Measurements from ENCODE around the gene PIGS.

Gene PIGS

GRCh38 chr17:28532050-28532960 lies 39.0 kb downstream of the PIGS start:
- no peak for DNase-seq (ENCODE audit: extremely low spot score)
- TF ChIP-seq CTBP1 (IDR thresholded peaks at IDR 0.05; ENCODE audit: borderline replicate concordance) (no peak), FOXA1 (IDR thresholded peaks at IDR 0.05) (no peak), L3MBTL2 (conservative IDR thresholded peaks at IDR 0.05) (no peak), FOXM1 (IDR thresholded peaks at IDR 0.05; ENCODE audit: borderline replicate concordance) (no peak), PKNOX1 (IDR thresholded peaks at IDR 0.05) (no peak), HDGF (IDR thresholded peaks at IDR 0.05; ENCODE audit: borderline replicate concordance) (no peak), TARDBP (IDR thresholded peaks at IDR 0.05) (no peak)
- POLR2A ChIA-PET: interaction anchor here (1.2 kb wide), 1 partner anchor 12 kb away, joined by 3 read pairs; no protein-coding TSS in a partner anchor
- CTCF ChIA-PET: interaction anchor here (0.5 to 0.6 kb wide), 2 partner anchors 7 to 46 kb away, joined by 3 to 7 read pairs; no protein-coding TSS in a partner anchor

- no peak for DNase-seq (ENCODE audit: extremely low spot score)
- POLR2A ChIA-PET: interaction anchor here (1.2 kb wide), 1 partner anchor 11 kb away, joined by 3 read pairs; no protein-coding TSS in a partner anchor
- TF ChIP-seq SUZ12 (IDR thresholded peaks at IDR 0.05) (no peak), BHLHE40 (IDR thresholded peaks at IDR 0.05; ENCODE audit: borderline replicate concordance) (no peak)
- CTCF ChIA-PET: no interaction called here
These were observed 40.4 kb downstream of the PIGS start for GRCh38 chr17:28530926-28531325.

DNA sequence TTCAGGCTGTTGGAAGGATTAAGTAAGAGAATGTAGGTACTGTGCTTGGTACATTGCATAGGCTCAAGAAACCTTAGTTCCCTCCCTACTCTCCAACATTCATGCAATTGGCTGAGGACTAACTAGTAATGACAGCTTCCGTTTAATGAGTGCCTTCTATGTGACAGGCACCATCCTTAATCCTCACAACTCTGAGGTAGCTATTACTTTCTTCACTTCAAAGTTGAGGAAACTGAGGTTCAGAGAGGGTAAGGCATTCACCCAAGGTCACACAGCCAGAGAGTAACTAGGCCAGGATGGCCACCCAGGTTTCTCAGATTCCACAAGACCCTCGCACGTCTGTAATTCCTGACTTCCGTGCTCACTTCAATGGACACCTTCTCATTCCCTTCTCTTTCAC lies 41.1 kb downstream of the PIGS start:
- ChIA-PET POLR2A (no interaction called here), CTCF (interaction anchor here (0.6 kb wide), 1 partner anchor 17 kb away, joined by 3 read pairs; no protein-coding TSS in a partner anchor)
- no peak for DNase-seq (ENCODE audit: extremely low spot score)
- TF ChIP-seq PKNOX1 (IDR thresholded peaks at IDR 0.05): no peak
- no peak for TF ChIP-seq FOXK2 (IDR thresholded peaks at IDR 0.05)
- TF ChIP-seq FOXM1 (IDR thresholded peaks at IDR 0.05; ENCODE audit: borderline replicate concordance): no peak
- no peak for TF ChIP-seq ELF4 (IDR thresholded peaks at IDR 0.05)
- no peak for TF ChIP-seq CTBP1 (IDR thresholded peaks at IDR 0.05; ENCODE audit: borderline replicate concordance)
- TF ChIP-seq ZNF384 (IDR thresholded peaks at IDR 0.05): no peak
- no peak for TF ChIP-seq SUZ12 (IDR thresholded peaks at IDR 0.05)
- no peak for TF ChIP-seq LEF1 (IDR thresholded peaks at IDR 0.05; ENCODE audit: borderline replicate concordance)
- no peak for TF ChIP-seq TARDBP (IDR thresholded peaks at IDR 0.05)
- TF ChIP-seq SP1 (IDR thresholded peaks at IDR 0.05): no peak
- TF ChIP-seq BHLHE40 (IDR thresholded peaks at IDR 0.05; ENCODE audit: borderline replicate concordance): no peak
- TF ChIP-seq L3MBTL2 (conservative IDR thresholded peaks at IDR 0.05): no peak
- TF ChIP-seq NFRKB (IDR thresholded peaks at IDR 0.05): no peak
- TF ChIP-seq HDGF (IDR thresholded peaks at IDR 0.05; ENCODE audit: borderline replicate concordance): no peak
- TF ChIP-seq FOXA1 (IDR thresholded peaks at IDR 0.05): no peak
- TF ChIP-seq ARNT (IDR thresholded peaks at IDR 0.05): no peak

GRCh38 chr17:28529013-28529400 lies 42.3 kb downstream of the PIGS start:
- ChIA-PET CTCF (interaction anchor here (1.0 kb wide), 1 partner anchor 34 kb away, joined by 3 read pairs; no protein-coding TSS in a partner anchor), POLR2A (no interaction called here)
- DNase-seq (ENCODE audit: extremely low spot score): no peak
- TF ChIP-seq ARNT (IDR thresholded peaks at IDR 0.05) (no peak), SP1 (IDR thresholded peaks at IDR 0.05) (no peak), FOXM1 (IDR thresholded peaks at IDR 0.05; ENCODE audit: borderline replicate concordance) (no peak), SUZ12 (IDR thresholded peaks at IDR 0.05) (no peak), TARDBP (IDR thresholded peaks at IDR 0.05) (no peak)

DNA sequence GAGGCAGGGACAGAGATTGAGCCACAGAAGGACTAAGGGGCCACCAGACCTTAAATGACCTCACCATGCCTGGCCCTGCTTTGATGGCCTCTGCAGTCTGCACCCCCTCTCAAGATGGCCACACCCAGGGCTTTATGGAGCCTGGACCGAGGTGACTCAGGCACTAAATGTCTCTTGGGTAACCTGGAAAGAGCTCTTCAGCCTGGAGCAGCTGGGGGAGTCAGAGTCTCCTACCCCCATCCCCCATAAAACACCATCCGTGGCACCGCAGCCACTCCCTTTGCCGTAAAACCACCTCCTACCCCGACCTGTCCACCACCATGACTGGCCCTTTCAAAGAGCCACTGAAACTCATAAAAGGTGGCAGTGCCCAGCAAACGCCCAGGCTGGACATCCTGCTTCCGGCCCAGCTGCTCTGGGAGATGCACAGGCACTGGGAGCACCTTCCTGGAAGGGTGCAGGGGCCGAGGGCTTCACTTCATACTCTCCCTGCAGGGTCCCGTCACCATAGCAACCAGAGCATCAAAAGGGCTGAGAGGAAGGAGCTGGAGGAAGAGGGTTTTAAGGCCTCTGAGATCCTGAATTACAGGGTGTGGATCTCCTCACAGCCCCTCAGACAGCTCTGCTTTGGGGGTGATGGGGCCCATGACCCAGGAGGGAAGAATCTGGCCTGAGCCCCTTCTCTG lies 42.9 kb downstream of the PIGS start:
- DNase-seq (ENCODE audit: extremely low spot score): no peak
- TF ChIP-seq FOXM1 (IDR thresholded peaks at IDR 0.05; ENCODE audit: borderline replicate concordance) (no peak), HDGF (IDR thresholded peaks at IDR 0.05; ENCODE audit: borderline replicate concordance) (no peak), PKNOX1 (IDR thresholded peaks at IDR 0.05) (no peak), L3MBTL2 (conservative IDR thresholded peaks at IDR 0.05) (no peak), ZNF384 (IDR thresholded peaks at IDR 0.05) (no peak), FOXA1 (IDR thresholded peaks at IDR 0.05) (no peak), SP1 (IDR thresholded peaks at IDR 0.05) (no peak), SUZ12 (IDR thresholded peaks at IDR 0.05) (no peak), TARDBP (IDR thresholded peaks at IDR 0.05) (no peak), ARNT (IDR thresholded peaks at IDR 0.05) (no peak), ELF4 (IDR thresholded peaks at IDR 0.05) (no peak), BHLHE40 (IDR thresholded peaks at IDR 0.05; ENCODE audit: borderline replicate concordance) (no peak), FOXK2 (IDR thresholded peaks at IDR 0.05) (no peak), NFRKB (IDR thresholded peaks at IDR 0.05) (no peak), CTBP1 (IDR thresholded peaks at IDR 0.05; ENCODE audit: borderline replicate concordance) (no peak), LEF1 (IDR thresholded peaks at IDR 0.05; ENCODE audit: borderline replicate concordance) (no peak)
- ChIA-PET CTCF (interaction anchor here (1.0 kb wide), 1 partner anchor 33 kb away, joined by 3 read pairs; no protein-coding TSS in a partner anchor), POLR2A (interaction anchor here (0.9 kb wide), 1 partner anchor 26 kb away, joined by 3 read pairs; no protein-coding TSS in a partner anchor)

Data from HEK293T (cell line).